CD4-positive, alpha-beta T cell treated with Interleukin-15 for 1 hour (primary cell): ENCODE measurements around the gene SFXN2.
"Not testable (repeated sequence)": the region's sequence is repeated elsewhere in the genome, so short reads cannot be mapped to it uniquely, and the experiment has no call there.

Experiments used
- DNase-seq: peaks from one replicate; pipeline ENCODE4 v3.0.0-alpha.2; 2020

SFXN2 gene

DNA sequence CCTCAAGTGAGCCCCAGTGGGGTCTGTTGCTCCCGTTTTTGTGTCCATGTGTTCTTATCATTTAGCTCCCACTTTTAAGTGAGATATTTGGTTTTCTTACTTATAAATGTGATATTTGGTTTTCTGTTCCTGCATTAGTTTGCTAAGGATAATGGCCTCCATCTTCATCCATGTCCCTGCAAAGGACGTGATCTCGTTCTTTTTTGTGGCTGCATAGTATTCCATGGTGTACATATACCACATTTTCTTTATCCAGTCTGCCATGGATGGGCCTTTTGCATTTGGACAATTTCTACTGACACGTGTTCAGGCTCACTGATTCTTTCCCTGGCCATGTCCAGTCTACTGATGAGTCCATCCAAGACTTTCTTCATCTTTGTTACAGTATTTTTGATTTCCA lies 9.6 kb downstream of the SFXN2 start:
- no peak for DNase-seq

DNA sequence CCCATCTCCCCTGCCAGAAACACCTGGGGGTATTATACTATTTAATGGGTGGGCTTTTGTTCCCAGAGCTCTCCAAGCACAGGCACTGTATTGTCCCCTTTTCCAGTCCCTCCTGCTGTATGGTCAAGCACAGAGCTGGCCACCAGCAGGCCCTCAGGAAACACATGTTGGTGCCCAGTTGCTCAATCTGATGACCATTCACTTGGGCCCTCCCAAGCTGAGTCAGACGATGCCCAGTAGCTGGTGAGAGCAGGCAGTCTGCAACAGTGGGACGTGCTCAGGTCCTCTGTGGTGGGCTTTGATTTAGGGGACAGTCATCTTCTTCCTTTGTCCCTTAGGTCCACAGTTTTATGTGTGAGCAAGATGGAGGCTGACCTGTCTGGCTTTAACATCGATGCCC lies 11.8 kb downstream of the SFXN2 start:
- no peak for DNase-seq

DNA sequence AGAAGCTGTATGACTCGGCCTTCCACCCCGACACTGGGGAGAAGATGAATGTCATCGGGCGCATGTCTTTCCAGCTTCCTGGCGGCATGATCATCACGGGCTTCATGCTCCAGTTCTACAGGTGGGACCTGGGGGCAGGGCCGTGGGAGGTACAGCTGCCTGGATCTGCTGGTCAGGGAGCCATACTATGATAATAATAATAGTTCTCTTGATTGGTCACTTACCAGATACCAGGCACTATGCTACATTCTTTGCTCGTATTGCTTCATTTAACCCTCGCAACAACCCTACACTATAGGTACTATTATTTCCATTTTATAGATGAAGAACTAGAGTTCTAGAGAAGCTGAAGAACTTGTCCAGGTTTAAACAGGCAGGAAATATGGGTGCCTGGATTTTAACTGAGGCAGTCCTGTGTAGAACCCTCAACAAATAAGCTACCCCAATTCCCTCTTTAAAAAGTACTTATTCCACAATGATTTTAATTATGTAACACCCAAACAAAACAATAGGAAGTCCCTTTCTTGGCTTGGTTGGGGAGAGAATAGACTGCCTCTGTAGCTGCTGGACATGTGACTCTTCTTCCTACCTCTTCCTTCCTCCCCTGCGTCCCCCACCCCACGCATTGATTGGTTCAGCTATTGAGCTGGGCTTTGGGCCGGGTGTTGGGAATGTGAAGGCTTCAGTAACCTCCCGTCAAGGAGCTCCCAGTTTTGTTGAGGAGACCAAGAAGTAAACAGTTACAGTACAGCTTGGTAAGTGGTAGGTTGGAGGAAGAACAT lies 12.8 kb downstream of the SFXN2 start:
- DNase-seq, result no peak

DNA sequence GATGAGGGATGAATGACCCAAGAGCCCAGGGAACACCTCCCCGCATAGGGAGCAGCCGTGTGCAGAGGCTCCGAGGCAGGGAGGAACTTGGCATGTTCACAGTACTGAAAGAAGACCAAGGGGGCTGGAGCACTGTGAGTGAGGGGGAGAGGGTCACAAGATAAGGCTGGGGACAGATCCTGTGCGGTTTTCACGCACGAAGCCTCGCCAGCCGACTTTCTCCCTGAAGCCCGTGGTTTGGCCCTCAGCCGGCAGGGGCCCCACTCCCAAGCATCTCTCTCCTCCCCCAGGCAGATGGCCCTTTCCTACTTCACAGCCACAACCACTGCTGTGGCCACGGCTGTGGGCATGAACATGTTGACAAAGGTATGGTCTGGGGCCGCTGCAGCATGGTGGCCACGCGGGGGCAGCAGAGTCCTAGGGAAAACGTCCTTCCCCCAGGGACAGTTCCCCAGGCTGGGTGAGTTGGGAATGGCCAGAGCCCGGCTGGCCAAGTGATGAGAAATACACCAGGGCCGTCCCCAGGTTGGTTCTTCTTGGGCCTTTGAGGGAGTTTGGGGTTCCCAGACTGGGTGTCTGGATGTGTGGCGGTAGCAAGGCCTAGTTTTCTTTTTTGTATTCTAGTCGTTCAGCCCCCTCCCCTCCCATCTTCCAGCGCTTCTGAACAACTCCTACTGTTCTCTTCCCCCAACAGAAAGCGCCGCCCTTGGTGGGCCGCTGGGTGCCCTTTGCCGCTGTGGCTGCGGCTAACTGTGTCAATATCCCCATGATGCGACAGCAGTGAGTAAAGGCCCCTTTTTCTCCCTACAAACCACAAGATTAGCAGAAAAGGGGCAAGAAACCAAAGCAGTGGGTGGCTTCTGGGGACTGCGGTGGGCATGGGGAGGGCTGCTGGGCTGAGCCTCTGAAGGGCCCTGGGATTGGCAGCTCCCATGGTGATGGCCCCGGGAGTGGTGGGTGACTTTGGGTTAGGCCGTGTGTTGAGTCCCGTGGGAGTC lies 14.9 kb downstream of the SFXN2 start:
- DNase-seq, result peak; percentile 64

DNA sequence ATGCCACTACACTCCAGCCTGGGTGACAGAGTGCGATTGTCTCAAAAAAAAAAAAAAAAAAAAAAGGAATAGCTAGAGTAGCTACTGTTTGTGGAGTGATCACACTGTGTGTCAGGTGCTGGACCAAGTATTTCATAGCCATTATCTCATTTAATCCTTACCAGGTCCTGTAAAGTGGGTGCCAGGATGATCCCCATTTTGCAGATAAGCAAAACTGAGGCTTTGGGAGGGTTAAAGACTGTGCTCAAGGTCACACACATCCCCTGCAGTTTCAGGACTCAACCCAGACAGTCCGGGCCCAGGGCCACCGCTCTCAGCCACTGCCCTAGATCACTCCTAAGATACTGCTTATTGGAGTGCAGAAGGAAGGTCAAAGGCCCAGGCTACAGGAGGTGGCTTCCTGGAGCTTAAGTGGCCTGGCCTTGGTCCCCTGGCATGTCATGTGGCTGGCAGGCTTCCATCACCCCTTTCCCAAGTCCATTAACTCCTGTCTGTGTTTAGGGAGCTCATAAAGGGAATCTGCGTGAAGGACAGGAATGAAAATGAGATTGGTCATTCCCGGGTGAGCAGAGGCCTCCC lies 16.9 kb downstream of the SFXN2 start:
- DNase-seq, result no peak

DNA sequence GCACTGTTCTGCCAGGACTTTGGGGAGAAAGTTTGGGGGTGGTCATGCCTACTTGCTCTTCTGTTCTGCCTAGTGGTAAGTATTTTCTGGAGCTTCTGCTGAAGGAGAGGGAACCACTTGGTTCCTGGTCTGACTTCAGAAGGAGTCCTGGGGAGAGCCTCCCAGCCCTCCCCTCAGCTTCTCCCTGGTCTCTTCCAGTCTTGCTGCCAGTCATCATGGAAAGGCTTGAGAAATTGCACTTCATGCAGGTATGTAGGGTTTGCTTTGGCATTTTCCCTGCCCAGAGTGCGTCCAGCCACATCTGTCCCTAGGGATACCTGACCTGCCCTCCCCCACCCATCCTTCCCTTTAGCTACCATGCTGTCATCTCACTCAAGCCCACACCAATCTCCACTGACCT lies 18.2 kb downstream of the SFXN2 start:
- DNase-seq, result no peak

DNA sequence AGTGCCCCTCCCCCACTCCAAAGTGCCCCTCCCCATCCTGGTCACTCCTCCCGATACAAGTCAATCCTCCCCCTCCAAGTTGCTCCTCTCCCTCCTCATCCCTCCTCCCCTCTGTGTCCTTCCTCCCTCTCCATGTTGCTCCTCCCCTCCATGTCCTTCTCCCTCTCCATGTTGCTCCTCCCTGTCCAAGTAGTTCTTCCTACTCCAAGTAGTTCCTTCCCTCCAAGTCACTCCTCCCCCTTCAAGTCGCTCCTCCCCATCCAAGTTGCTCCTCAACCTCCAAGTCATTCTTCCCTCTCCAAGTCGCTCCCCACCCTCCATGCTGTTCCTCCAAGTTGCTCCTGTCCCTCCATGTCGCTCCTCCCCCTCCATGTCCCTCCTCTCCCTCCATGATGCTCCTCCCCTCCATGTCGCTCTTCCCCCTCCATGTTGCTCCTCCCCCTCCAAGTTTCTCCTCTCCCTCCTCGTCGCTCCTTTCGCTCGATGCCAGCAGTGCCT lies 20.7 kb downstream of the SFXN2 start:
- DNase-seq, result no peak

DNA sequence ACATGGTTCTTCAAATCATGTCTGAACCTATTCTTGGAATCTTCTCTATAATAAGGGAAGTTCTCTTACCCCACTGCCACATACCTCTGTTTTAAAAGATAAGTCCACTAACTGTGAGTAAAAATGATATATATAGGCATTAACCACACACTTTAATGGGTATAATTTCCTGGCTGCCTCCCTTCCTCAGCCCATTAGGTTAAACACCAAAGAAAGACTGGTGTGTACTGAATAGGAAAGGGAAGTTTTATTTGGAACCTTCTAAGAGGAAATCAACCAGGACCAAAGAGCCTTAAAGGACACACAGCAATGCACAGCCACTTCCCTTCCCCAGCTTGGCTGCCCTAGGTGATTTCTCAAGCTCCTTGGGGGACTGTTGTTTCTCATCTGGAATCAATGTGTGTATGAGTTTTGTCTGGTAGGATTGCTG lies 24.3 kb downstream of the SFXN2 start:
- DNase-seq, result no peak

DNA sequence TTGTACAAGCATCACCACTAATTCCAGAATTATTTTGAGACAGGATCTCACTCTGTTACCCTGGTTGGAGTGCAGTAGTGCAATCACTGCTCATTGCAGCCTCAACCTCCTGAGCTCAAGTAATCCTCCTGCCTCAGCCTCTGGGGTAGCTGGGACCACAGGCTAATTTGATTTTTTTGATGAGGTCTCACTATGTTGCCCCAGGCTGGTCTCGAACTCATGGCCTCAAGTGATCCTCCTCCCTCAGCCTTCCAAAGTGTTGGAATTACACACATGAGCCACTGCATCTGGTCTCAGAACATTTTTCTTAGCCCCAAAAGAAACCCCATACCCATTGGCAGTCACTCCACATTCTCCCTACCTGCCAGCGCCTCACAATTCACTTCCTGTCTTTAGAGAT lies 25.8 kb downstream of the SFXN2 start:
- no peak for DNase-seq

DNA sequence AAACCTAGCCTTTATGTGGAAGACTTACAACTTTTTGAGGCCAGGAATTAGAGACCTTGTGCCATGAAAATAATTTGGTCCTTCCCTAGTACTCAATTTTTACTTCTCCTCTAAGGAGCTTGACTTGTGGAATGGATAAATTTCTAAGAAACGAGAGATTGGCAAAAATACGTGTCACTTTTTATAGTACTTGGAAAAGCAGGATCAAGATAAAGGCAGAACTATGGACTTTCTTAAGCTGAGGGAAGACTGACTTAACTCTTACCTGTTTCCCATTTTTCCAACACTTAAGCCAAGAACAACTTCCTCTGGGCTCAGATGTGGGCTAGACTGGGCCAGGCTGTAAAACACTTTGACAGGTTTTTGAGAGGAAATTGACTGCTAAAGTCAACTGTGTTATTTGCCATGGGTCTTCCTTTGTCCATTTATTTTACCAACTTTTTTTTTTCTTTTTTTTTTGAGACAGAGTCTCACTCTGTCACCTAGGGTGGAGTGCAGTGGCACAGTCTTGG lies 27.3 kb downstream of the SFXN2 start:
- no peak for DNase-seq

DNA sequence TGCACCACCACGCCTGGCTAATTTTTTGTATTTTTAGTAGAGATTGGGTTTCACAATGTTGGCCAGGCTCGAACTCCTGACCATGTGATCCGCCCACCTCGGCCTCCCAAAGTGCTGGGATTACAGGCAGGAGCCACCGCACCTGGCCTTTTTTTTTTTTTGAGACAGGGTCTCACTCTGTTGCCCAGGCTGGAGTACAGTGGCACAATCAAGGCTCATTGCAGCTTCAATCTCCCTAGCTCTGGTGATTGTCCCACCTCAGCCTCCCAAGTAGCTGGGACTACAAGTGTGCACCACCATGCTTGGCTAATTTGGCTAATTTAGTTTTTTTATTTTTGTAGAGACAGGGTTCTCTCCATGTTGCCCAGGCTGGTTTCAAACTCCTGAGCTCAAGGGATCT lies 27.9 kb downstream of the SFXN2 start:
- not testable (repeated sequence) for DNase-seq

DNA sequence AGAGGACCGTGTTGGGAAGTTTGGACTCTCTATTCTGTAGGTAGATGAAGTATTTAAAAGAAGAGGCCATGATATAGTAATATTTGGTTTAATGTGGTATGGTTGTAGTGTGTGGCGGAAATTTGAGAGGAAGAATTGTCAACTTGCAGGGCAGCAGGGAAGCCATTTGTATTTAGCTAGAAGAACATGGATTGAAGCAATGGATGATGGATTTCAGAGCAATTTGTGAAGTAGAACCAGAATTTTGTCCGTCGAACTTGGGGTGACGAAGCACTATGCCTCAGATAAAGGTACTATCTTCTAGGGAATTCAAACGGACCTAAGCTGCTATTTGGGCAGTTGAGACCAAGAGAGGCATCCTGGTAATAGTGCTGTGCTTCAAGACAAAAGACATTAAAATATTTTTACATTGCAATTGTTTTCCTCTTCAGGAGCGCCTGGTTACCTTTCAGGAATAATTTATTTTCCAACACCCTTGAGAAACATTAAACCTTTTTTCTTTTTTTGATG lies 28.7 kb downstream of the SFXN2 start:
- DNase-seq, result no peak

DNA sequence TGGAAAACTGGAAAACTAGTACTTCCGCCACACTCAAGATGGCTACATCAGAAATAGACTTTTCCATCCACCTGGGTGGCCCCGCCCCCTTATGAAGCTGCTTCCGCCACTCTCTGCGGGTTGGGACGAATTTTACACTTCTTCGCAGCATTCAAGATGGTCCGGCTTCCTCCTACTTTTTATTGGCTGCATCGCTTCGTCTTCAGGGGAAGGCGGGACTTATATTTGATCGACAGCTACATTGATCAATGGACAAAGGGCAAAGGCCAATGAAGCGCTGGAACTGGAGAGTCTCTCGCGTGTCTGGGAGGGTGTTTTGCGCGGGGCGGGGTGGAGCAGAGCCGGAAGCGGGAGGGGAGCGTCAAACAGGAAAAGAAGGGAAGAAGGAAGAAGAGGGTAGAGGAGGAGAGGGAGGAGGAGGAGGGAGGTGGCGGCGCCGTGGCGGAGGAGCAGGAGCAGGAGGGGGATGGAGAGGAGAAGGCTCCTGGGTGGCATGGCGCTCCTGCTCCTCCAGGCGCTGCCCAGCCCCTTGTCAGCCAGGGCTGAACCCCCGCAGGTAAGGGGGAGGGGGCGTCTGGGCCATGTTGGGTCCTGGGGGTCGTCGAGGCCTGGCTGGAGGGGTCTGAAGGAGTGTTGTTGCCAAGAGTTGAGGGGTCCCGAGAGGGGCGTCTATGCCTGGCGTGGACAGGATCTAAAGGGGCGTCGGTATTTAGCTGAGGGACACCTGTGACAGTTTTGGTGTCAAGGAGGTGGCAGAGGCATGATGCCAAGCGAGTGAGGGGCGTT lies 29.3 kb downstream of the SFXN2 start, which contains the start of gene WBP1L:
Gene WBP1L (plus strand): TSS at position 361 of the 786 bp plus-strand sequence. CDS start 106 bp downstream, at position 467.
- DNase-seq, result peak; percentile 97

DNA sequence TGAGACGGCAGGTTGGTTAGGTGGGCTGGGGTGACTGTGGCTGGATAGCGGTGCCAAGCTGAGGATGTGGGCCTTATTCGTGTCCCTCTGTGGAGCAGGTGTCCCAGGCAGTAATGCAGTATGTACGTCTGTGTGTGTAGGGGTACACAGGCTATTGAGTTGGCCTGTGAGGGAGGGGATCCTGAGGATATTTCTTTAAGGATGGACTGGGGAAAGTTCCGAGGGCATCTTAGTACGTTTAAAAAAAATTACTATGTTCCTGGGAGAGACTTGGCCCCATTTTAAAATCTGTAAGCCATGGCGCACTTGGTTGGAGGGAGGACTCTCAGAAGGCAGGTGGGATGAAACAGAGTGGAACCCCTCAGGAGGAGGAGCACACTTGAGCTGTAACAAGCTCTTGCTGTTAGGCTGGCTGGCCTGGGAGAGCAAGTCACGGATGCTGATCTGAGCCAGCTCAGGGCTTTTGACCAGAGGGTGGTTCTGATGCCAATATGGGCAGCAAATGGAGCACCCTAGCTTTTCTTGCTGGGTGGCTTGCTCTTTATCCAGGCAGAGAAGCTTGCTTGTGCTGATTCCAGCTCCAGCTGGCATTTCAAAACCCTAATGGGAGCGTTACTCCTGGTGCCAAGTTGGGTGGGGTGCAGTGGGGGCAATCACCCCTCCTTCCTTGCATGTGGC lies 30.1 kb downstream of the SFXN2 start:
- no peak for DNase-seq

DNA sequence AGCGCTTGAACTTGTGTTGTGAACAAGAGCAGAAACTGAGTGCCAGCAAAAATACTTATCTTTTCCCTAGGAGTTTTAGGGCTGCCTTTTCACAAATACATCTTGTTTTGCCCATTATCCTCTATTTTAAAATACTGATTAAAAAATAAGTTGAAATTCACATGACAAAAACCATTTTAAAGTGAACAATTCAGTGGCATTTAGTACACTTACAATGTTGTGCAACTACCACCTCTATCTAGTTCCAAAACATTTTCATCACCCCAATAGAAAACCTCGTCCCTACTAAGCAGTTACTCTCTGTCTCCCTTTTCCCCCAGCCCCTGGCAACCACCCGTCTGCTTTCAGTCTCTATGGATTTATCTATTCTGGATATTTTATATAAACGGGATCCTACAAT lies 30.7 kb downstream of the SFXN2 start:
- no peak for DNase-seq

DNA sequence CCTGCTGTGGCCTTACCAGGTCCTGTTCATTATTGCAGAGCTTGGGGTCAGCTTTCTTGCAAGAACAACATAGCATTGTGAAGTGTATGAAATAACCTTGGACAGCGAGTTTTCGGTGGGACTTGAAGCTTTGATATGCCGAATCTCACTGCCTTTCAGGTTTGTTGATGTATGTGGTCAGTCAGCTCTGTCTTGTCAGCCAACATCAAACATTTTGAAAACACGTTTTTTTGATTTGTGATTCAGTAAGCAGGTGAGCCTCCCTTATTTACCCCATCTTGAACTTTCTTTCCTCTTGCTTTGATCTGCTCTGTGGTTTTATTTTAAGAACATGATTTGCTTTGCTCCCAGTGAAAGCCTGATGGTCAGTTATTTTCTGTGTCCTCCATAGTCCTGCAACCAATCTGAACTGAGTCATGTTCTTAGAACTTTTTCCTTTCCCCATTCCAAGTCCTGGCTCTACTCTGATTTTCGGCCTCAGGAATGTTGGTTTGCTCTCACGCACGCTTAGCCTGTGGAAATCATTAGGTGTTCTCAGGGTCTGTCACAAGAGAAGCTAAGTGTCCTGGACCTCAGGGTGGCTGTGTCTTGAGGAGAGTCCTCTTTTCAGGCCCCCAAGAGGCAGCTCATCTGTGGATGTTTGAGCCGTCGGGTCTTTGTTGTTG lies 38.0 kb downstream of the SFXN2 start:
- no peak for DNase-seq

DNA sequence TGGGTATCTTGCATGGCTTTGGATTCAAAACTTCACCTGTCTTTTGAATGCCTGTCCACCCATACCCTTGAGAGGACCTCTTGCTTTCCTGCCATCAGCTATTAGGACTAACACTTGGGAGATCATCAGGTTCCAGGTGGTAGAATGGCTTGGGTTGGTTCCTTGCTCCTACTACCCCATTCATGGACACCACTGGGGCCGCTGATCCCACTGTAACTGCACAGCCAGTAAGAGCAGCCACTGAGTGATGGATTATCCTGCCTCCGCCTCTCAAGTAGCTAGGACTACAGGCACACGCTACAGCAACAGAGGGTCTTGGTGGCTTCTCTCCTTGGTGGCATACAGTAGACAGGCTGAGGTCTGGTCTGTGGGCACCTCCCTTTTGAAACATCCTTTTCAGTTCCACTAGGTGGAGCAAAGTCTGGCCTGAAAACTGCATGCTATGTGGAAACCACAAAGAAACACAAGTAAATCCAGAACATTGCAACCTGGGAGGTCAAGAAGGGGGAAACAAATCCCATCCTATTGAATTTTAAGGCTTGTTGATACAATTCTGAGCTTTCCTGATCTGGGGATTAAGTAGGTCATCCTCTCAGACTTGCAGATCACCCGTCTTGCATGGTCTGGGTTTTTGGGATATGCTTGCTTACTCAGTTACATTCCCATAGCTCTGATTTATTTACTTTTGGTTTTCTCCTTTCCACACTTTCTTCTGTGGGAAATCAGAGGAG lies 38.7 kb downstream of the SFXN2 start:
- peak; percentile 20 for DNase-seq

DNA sequence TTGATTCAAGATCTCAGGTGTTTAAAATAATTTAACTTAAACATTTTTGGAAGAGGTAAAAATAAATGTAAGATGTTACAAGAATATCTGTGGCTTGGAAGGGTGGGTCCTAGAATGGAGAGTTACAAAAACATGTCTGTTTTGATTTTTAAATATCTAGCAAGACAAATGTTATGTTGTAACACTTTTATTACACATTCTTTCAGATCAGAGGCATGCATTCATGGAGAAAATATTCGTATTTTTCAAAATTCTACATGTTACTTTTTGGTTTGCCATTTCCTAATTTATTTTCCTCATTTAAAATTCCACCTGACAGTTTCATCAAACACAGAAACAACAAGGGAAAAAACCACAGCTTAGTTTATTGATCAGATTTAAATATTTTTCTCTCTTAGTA lies 39.3 kb downstream of the SFXN2 start:
- DNase-seq, result no peak

DNA sequence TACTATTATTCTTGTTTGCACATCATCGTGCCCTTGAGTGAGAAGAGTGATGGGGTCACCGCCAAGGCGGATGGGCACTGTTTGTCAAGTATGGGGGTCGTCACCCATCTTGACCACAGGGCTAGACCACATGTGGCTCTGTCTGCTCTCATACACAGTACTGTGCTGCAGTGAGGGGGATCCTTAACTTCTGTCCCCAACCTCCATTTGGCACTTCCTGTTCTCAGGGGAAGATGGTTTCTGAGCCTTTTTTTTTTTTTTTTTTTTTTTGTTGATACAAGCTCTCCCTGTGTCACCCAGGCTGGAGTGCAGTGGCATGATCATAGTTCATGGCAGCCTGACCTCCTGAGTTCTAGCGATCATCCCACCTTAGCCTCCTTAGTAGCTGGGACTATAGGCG lies 42.9 kb downstream of the SFXN2 start:
- DNase-seq, result no peak
